ENCODE data around the gene ZFYVE28.
"Not testable (repeated sequence)": the region's sequence is repeated elsewhere in the genome, so short reads cannot be mapped to it uniquely, and the experiment has no call there.

Gene ZFYVE28

GRCh38 chr4:2245057-2245786 is 173.2 kb downstream of the ZFYVE28 start:
- no peak for DNase-seq

- DNase-seq, result peak in 1 of 2 experiments; percentile 34
Observed at GRCh38 chr4:2243681-2244380, 174.6 kb downstream of the ZFYVE28 start.

- peak; percentile 91 to 98 for DNase-seq
Observed at GRCh38 chr4:2241410-2242353, 176.8 kb downstream of the ZFYVE28 start, which contains the start of the genes HAUS3 and POLN. Gene HAUS3, minus strand, starts transcription at chr4:2242121. Its CDS starts 1,175 bp downstream, at chr4:2240946. Gene POLN, minus strand, starts transcription at chr4:2242121. Its CDS starts 12,890 bp downstream, at chr4:2229231.

GRCh38 chr4:2241003-2241402 is 177.4 kb downstream of the ZFYVE28 start:
- no peak for DNase-seq

GRCh38 chr4:2236944-2237666 is 181.3 kb downstream of the ZFYVE28 start:
- DNase-seq, result no peak

- DNase-seq, result no peak
Observed at GRCh38 chr4:2231082-2231481, 187.4 kb downstream of the ZFYVE28 start.

GRCh38 chr4:2226261-2226660 is 192.2 kb downstream of the ZFYVE28 start:
- no peak for DNase-seq

- DNase-seq, result no peak
Observed at GRCh38 chr4:2222838-2223237, 195.6 kb downstream of the ZFYVE28 start.

GRCh38 chr4:2221378-2221777 is 197.1 kb downstream of the ZFYVE28 start:
- not testable (repeated sequence) for DNase-seq

GRCh38 chr4:2220016-2220630 is 198.3 kb downstream of the ZFYVE28 start:
- peak in 1 of 2 experiments; percentile 81 for DNase-seq
